ENCODE results near the gene XG.

DNA sequence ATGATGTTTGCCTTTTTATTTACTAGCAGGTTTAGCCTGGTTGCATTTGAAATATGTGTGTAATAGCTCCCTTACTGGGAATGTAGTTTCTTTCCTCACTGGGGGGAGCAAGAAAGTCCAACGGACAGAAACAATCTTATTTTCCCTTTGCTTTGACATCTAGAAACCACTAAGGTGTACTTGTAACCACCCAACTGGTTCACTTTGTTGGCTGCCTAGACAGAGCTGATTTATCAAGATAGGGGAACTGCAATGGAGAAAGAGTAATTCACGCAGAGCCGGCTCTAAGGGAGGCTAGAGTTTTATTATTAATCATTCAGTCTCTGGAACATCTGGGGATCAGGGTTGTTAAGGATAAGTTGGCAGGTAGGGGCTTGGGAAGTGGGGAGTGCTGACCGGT, 30.3 kb downstream of the XG start:
- TF ChIP-seq CTCF (conservative IDR thresholded peaks at IDR 0.05 in 1 of 2, IDR thresholded peaks at IDR 0.05 in 1 of 2; ENCODE audit: extremely low read depth in 1 of 2, insufficient read depth in 1 of 2, low read depth in 1 of 2, low read length in 2 of 2) (no peak), EZH2 (IDR thresholded peaks at IDR 0.05; ENCODE audit: borderline replicate concordance, low read length) (no peak)
